ENCODE results near the gene SLC26A5.
"Not testable (repeated sequence)": the region's sequence is repeated elsewhere in the genome, so short reads cannot be mapped to it uniquely, and the experiment has no call there.

SLC26A5 gene

DNA sequence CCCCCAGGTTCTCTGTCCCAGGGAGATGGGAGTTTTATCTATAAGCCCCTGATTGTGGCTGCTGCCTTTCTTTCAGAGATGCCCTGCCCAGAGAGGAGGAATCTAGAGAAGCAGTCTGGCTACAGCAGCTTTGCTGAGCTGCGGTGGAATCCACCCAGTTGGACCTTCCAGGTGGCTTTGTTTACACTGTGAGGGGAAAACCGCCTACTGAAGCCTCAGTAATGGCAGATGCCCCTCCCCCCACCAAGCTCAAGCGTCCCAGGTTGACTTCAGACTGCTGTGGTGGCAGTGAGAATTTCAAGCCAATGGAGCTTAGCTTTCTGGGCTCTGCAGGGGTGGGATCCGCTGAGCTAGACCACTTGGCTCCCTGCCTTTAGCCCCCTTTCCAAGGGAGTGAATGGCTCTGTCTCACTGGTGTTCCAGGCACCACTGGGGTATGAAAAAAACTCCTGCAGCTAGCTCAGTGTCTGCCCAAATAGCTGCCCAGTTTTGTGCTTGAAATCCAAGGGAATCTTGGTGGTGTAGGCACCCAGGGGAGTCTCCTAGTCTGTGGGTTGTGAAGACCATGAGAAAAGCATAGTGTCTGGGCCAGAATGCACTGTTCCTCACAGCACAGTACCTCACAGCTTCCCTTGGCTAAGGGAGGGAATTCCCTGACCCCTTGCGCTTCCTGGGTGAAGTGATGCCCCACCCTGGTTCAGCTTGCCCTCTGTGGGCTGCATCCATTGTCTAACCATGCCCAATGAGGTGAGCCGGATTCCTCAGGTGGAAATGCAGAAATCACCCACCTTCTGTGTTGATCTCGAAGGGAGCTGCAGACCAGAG, 40.0 kb downstream of the SLC26A5 start:
- not testable (repeated sequence) for DNase-seq (ENCODE audit: low read depth)

DNA sequence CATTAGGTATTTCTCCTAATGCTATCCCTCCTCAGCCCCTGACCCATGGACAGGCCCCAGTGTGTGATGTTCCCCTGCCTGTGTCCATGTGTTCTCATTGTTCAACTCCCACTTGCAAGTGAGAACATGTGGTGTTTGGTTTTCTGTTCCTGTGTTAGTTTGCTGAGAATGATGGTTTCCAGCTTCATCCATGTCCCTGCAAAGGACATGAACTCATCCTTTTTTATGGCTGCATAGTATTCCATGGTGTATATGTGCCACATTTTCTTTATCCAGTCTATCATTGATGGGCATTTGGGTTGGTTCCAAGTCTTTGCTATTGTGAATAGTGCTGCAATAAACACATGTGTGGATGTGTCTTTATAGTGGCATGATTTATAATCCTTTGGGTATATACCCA, 46.3 kb downstream of the SLC26A5 start:
- not testable (repeated sequence) for DNase-seq (ENCODE audit: low read depth)

DNA sequence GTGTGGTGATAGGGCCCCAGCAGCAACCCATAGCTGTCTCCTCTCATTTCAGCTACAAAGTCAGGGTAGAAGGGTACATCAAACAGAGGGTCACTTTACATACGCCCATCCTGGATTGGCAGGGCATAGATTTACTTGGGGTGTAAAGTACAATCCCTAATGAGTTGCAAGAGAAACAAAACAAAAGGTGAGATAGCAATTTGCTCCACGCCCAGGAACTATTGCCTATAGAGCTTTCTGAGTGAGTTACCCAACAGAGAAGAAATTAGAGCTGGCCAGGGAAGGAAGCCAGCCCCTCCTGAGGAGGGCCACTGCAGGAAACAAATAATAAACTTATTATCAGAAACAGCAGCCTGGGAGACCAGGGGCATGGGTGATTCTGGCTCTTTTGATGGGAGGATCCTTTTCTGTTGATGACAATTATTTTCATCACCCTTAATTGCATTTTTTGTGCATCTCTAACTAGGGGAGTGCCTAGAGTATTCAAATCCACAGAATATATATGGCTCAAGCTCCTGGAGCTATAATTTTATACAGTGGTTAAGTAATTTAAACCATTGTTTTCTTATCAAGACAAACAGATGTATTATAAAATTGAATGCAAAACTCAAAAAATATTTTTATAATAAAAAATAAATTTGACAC, 47.4 kb downstream of the SLC26A5 start:
- DNase-seq (ENCODE audit: low read depth), result no peak

DNA sequence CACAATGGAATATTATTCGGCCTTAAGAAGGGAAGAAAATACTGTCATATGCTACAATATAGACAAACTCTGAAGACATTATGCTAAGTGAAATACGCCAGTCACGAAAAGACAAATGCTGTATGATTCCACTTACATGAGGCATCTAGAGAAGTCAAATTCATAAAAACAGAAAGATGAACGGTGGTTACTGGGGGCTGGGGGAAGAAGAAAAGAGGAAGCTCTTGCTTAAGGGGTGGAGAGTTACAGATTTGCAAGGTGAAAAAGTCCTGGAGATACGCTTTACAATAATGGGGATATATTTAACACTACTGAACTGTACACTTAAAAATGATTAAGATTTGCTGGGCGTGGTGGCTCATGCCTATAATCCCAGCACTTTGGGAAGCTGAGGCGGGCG, 49.5 kb downstream of the SLC26A5 start:
- DNase-seq (ENCODE audit: low read depth), result no peak

DNA sequence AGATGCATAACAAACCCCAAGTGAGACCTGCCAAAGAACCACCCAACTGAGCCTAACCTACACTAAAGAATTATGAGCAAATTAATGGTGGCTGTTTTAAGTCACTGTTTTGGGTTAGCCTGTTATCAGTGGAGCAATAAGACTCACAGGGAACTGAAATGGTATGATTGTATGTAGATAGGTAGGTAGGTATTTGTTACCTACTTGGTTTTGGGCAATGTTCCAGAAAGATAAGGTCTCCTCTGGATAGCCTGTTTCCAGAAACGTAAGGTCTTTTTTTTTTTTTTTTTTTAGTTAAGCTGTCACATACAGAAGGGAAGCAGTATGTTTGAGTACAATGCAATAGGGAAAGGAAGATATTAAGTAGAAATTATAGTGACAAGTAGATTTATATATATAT, 50.9 kb downstream of the SLC26A5 start:
- no peak for DNase-seq (ENCODE audit: low read depth)

DNA sequence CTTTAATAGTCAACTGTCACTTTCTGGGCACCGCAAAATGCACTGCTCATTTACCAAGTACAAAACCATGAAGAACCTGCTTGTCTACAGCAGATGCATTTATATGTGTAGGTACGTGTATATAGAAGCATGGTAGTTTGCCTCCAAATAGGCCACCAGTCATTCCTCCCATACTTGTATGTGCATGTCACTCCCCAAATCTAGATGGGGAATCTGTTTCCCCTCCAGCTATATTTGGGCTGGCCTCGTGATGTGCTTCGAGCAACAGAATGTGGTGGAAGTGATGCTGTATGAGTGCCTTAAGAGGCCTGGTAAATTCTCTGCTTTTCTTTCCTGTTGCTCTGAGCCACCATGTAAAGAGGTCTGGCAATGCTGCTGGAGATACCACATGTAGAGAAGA, 51.4 kb downstream of the SLC26A5 start:
- no peak for DNase-seq (ENCODE audit: low read depth)

DNA sequence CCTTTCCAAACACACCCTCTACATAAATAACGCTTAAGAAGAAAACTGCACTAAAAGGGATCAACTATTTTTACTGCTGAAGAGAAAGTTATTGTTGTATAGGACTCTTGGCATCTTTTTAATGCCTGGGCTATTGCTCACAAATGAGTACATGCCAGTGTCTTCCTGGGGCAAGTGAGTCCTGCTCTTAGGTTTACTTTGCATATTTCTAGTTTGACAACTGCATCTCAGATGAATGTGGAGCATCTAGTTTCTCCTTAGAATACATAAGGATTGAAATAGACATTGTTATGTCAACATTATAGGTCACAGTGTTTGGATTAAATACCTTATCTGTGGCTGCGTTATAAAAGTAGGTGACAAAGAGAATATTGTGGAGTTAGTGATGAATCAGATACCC, 54.0 kb downstream of the SLC26A5 start:
- DNase-seq (ENCODE audit: low read depth), result no peak

DNA sequence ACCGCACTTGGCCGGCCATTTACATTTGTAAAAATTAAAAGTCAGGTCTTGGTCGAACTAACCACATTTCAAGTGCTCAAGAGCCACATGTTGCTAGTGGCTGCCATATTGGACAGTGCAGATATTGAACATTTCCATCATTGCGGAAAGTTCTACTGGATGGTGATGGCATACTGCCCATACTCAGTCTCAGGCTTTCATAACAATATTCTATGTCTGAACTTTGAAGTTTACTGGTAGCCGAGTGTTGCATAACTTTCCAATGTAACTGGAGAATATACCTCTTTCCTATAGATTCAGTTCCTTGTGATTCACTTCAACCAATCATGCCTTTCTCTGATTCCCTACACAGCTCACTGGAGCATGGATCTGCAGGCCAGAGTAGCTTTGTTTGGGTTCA, 54.9 kb downstream of the SLC26A5 start:
- DNase-seq (ENCODE audit: low read depth), result no peak

DNA sequence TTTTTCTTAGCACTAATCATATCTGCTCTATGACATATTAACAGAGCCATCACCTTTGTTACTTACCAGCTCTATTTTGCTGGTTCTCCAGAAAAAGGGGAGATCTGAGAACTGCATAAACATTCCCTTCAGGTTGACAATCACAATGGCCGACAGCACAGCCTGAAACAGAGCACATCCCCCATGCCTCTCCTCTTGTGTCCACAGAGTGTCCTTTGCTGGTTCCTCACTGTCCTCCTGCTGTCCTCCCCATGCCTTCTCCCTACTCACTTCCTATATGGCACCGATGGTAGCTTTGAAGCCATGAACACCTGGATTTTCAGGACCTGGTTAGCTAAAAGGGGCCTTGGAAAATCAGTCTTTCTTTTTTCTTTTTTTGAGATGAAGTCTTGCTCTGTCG, 56.7 kb downstream of the SLC26A5 start:
- no peak for DNase-seq (ENCODE audit: low read depth)

DNA sequence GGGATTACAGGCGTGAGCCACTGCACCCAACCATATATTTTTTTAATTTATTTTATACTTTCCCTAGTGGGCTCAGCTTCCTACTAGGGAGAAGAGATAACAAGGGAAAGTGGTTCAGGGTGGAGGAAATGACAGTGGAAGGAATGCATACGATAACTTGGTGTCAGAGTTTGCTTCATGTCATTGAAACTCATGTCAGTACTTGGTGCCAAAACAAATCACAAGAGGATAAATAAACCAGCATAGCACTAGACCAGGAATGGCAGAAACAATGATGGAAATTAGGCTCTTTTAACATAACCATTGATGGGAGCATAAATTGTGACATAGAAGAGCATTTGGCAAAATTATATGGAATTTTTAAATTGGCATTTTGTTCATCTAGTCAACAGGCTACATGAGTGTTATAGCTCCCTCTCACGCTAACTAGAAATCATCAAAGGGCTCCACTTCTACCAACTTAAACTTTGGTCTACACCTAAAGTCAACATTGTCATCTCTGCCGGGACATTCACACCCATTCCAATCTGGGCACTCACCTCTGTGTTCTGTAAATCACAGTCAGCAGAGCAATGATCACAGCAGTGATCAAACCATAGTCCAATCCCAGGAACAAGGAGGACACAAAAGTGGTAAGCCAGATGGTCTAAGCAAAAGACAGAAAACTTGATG, 57.4 kb downstream of the SLC26A5 start:
- no peak for DNase-seq (ENCODE audit: low read depth)

DNA sequence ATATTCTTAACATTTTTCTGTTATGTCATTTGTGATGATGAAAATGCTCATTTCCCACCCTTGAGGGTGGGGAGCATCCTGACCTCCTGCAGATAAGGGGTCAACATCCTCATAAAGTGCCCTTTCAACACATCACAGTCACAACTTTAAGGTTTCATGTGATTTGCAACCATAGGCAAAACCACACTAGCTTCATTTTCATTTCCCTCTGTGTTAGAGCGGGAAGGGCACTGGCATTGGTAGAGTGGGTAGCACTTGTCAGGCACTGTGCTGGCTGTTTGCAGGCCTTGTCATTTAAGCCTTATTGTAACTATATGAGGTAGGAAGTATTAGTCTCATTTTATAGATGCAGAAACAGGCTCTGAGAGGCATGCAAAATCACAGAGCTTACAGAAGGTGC, 58.8 kb downstream of the SLC26A5 start:
- DNase-seq (ENCODE audit: low read depth), result no peak

DNA sequence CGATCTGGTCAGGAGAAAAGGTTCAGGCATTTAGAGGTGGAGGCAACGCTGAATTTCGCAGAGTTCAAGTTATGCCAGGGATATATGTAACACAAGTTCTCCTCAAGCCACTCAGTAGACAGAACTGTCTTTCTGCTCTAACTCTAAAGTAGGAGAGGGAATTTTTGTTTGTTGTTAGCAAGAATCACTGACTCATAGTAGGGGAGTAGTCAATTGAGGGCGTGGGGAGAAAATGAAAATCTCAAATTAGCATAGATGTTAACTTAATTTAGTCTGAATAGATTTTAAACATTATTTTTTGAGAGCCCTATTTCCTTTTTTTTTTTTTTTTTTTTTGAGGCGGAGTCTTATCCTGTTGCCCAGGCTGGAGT, 64.0 kb downstream of the SLC26A5 start:
- no peak for DNase-seq (ENCODE audit: low read depth)

DNA sequence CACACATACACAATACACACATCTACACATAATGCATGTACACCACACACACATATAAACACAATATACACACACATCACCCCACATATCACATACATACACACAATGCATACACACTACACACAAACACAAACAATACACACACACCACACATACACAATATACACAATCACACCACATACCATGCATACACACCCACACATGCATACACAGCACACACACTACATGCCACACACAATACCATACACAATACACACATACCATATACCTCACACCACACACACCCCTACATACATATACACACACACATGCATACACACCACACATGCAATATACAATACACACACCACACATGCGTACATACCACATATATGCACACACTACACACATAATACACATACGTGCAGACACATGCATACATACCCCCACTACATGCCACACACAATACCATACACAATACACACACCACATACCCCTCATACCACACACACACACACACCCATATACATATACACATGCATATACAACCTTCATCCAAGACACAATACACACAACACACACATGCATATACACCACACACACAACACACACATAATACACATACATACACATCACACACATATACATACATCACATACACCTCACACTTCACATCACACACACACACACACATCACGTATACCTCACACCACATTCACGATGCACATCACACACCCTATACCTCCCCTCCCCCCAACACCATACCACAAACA, 64.6 kb downstream of the SLC26A5 start:
- DNase-seq (ENCODE audit: low read depth), result no peak

DNA sequence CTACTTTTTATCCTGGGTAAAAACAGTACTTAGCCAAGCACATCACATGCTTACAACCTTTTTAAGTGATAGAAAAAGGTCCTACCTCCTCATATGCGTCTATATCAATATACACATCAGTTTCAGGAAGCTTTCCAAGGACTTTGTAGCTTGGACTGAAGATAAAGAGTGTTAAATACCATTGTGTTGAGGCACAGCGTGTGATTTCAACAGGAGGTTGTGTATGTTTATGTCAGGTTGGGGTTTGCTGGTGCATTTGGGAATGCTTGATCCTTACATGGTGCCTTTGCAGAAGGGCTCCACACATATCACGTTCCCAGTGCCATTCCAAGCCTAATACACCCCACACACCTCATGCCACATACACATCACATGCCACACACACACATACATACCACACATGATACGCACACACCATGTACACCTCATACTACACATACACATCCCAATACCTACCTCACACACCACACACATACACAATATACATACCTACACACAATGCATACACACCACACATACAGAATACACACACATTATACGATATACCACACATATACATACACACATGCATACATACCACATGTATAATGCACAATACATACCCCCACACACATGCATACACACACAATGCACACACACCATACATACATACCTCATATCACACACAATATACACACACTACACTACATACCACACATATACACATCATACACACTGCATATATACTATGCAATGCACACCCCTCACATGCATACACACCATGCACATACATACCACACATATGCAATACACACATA, 65.4 kb downstream of the SLC26A5 start:
- no peak for DNase-seq (ENCODE audit: low read depth)

DNA sequence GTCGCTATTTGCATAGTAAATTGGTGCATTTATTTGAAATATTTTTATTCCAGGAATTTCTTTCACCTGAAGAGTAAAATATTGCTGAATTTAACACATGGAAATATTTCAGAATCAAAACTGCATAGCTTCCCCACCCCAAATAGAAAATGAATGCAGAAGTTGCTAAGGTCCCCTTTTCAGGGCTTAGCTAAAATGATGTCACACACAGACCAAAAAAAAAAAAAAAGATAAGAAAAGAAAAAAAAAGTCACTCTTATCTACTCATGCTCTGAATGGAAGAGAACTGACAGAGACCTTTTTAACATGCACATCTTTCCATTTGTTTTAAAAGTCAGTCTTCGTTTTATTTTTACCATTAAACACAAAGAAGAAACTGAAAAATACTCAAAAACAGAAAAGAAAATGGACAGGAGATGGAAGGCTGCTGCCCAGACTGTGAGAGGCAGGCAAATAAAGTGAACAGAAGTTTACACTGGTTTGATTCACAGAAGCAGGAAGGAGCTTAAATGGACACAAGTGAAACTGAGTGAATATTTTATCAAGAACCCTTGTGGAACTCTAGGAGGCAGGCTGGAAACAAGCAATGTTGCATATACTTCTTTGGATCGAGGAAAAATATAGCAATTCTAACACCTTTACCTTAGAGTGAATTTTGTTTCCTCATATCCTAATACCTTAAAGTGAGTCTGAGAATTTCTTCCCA, 66.6 kb downstream of the SLC26A5 start:
- no peak for DNase-seq (ENCODE audit: low read depth)

DNA sequence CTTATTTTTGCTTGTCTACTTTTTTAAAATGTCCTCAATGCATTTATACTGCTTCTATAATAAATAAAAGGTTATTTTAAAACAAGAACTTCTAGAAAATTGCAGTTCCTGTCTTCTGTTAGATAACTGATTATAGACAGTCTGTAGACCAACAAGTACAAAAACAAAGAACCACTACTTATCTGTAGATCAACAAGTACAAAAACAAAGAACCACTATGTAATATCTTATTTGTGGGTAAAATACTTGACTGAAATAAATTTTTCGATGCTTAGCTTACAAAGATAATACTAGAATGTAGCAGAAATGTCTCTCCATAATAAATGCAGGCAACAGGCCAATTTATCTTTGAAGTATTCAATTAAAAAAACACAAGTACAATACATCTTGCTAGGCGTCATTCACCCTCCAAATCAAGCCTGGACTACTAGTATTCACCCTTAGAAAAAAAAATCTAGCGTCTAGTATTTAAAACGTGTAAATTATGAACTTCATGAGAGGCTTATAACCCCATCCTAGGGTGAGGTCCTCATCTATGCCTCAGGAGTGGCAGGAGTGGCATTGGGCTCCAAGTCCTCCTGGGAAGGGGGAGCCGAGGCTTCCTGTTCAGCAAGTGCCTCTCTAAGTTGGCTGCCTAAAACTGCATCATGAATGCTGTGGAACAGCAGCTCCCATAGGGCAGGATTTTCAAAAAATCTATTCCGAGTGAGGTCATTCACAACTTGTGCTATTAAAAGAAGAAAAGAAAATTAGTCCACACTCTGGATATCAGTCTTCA, 72.0 kb downstream of the SLC26A5 start:
- DNase-seq (ENCODE audit: low read depth), result no peak

DNA sequence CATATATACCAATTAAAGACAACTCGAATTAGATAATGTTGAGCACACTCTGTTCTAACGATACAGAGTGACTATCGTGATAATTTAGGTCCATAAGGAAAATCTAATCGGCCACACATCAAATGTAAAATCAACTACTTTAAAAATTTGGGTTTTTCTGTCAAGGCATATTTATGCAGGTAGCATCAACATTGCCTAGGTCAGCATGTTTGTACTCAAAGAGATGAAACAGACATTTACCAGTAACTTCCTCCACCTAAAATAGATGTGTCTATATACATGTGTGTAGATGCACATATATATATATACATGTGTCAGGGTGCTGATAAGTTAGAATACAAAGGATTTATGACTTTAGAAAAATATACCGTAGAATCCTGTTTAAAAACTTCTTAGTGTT, 76.6 kb downstream of the SLC26A5 start:
- DNase-seq (ENCODE audit: low read depth), result no peak

DNA sequence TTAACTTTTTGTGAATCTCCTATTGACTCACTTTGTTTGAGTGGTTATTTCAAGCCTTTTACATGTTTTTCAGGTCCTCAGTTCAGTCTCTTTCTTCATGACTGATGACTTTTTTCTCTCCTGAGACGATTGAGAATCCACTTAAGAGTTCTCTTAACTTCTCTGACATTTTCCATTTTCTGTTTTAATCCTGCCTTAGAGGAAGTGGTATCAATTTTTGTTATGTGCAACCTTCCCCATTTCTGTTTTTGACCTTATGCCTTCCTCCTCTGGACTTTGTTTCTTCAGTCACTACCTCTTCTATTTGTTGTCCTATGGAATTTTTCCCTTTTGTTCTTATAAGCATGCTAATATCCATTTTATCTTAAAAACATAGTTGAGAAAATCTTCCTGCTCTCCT, 96.2 kb downstream of the SLC26A5 start:
- DNase-seq (ENCODE audit: low read depth), result no peak

DNA sequence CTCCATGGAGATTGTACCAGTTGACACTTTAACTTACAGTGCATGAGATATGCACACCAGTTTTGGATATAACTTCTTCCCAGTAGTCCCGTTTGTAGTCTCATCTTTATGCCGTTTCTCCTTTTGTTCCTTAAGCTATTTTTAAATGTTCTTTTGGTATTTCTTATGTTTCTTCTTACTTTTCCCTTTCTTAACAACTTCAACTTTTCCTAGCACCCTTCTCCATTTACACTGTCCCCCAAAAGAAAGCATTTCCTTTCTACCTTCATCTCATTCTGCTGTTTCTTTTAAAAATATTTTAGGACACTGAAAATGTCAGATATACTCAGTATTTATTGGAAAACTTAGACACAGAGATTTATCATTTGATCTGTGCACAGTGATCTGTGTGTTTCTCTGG, 97.0 kb downstream of the SLC26A5 start:
- DNase-seq (ENCODE audit: low read depth), result no peak

DNA sequence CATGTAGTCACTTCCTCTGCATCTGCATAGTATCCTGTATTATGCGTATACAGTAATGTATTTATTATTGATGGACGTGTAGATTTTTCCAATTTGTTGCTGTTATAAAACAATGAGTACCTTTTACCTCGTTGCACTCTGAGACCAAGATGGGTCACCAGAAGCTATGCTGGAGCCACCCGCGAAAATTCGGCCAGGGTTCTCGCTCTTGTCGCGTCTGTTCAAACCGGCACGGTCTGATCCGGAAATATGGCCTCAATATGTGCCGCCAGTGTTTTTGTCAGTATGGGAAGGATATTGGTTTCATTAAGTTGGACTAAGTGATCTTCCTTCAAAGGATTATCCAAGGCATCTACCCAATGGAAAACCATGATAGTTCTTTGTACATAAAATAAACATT, 97.6 kb downstream of the SLC26A5 start:
- DNase-seq (ENCODE audit: low read depth), result no peak

All from T-helper 22 cell (primary cell).